HepG2 (cell line): ENCODE data around the gene PRKCI. TPM values are rescaled to one million over a fixed set of nuclear protein-coding genes. Genes with fewer than 3 reads are reported as not detected.

Source experiments
- ATAC-seq: fragments of 200-7000 bp; cut with Tn5 transposase; 3 replicates; pipeline ENCODE4 v1.9.1; 2020; ENCODE audit warnings: mild to moderate bottlenecking, moderate library complexity
- BruUV-seq: library from RNA; stranded (reverse); fragments of 400-500 nt; replicated peaks from 2 replicates; lab custom pipeline; 2021; lab: Mats Ljungman, UMichigan
- CTCF ChIA-PET: fragments of 300-600 bp; formaldehyde crosslinking; extraction: SDS; loops from one replicate; lab custom pipeline; 2021; ENCODE audit warnings: low total read pairs, inconsistent platforms, low intra/inter-chr PET ratio; lab: Yijun Ruan, JAX
- POLR2A ChIA-PET: fragments of 350-600 bp; sonication (Branson Sonifier 250); formaldehyde crosslinking; loops from one replicate; lab custom pipeline; 2020; ENCODE audit warnings: antibody characterized with exemption, inconsistent platforms; lab: Yijun Ruan, JAX
- DNase-seq: peaks from one replicate; pipeline ENCODE4 v3.0.0-alpha.2; 2015; ENCODE audit warnings: low spot score
- FAIRE-seq: peaks from 3 replicates; lab custom pipeline; 2011; peaks lifted over from hg19 to GRCh38; lab: Jason Lieb, UNC
- H2AFZ ChIP-seq: one replicate; pipeline ENCODE4 v1.6.1; 2011; ENCODE audit warnings: low read length, inconsistent platforms
- H3K27ac ChIP-seq: fragments of 300-600 bp; 3 replicates; pipeline ENCODE4 v1.8.0; 2011; ENCODE audit warnings: mixed run types, mild to moderate bottlenecking, mixed read lengths, low read length, inconsistent platforms; ENCODE audit not compliant: insufficient read depth; ENCODE audit errors: extremely low read length
- H3K27me3 ChIP-seq, 2 experiments: fragments of 200-600 bp in 1 of 2; 2 replicates in 1 of 2; 3 replicates in 1 of 2; pipeline versions ENCODE4 v1.6.0 to v1.8.0; 2011; ENCODE audit warnings: low read length in 2 of 2, mild to moderate bottlenecking in 2 of 2, moderate library complexity in 2 of 2, inconsistent platforms in 1 of 2; ENCODE audit not compliant: insufficient read depth in 2 of 2, control insufficient read depth in 1 of 2
- H3K36me3 ChIP-seq, 2 experiments: fragments of 200-600 bp in 1 of 2; replicated peaks in 1 of 2; 2 replicates in 1 of 2; 3 replicates in 1 of 2; pipeline versions ENCODE4 v1.5.1 to v1.8.0; 2011; ENCODE audit warnings: low read length in 2 of 2, inconsistent platforms in 1 of 2; ENCODE audit not compliant: insufficient read depth in 2 of 2, control insufficient read depth in 1 of 2
- H3K4me1 ChIP-seq: 2 replicates; pipeline ENCODE4 v1.5.1; 2012; ENCODE audit warnings: low read length, inconsistent platforms; ENCODE audit not compliant: insufficient read depth
- H3K4me2 ChIP-seq: 2 replicates; pipeline ENCODE4 v1.6.0; 2011; ENCODE audit warnings: low read depth, low read length, inconsistent platforms
- H3K4me3 ChIP-seq, 3 experiments: fragments of 200-600 bp in 1 of 3; sonication (generic), shearing (Covaris generic) in 1 of 3; replicated peaks in 1 of 3; 2 replicates each; pipeline ENCODE4 v1.5.1; 2011 to 2016; ENCODE audit warnings: low read length in 3 of 3, inconsistent platforms in 2 of 3, low read depth in 2 of 3, mild to moderate bottlenecking in 2 of 3, control low read depth in 1 of 3, mixed read lengths in 1 of 3; ENCODE audit not compliant: insufficient read depth in 1 of 3
- H3K79me2 ChIP-seq: one replicate; pipeline ENCODE4 v1.6.1; 2011; ENCODE audit warnings: low read length, inconsistent platforms; ENCODE audit not compliant: insufficient read depth
- H3K9ac ChIP-seq: 2 replicates; pipeline ENCODE4 v1.6.0; 2011; ENCODE audit warnings: mild to moderate bottlenecking, low read depth, low read length, inconsistent platforms; ENCODE audit not compliant: insufficient read depth
- H3K9me3 ChIP-seq: 2 replicates; pipeline ENCODE4 v1.5.1; 2012; ENCODE audit warnings: mild to moderate bottlenecking, low read length
- H4K20me1 ChIP-seq: 2 replicates; pipeline ENCODE4 v1.6.0; 2011; ENCODE audit warnings: inconsistent platforms, mild to moderate bottlenecking, low read length, moderate library complexity; ENCODE audit not compliant: insufficient read depth
- CAMTA2 ChIP-seq: sonication (generic); formaldehyde crosslinking; IDR thresholded peaks from 2 replicates; pipeline ENCODE4 v1.4.0; 2020; ENCODE audit warnings: mild to moderate bottlenecking, missing genetic modification reagents, borderline replicate concordance
- FOXO1 ChIP-seq: sonication (generic); formaldehyde crosslinking; IDR thresholded peaks from 2 replicates; pipeline ENCODE4 v1.4.0; 2020; ENCODE audit warnings: missing genetic modification reagents
- GABPB1 ChIP-seq: IDR thresholded peaks from 2 replicates; pipeline ENCODE4 v1.6.1; 2016; ENCODE audit warnings: mild to moderate bottlenecking, missing genetic modification reagents, moderate library complexity, missing compliant biosample characterization
- GLI4 ChIP-seq: sonication (generic); formaldehyde crosslinking; IDR thresholded peaks from 2 replicates; pipeline ENCODE4 v1.5.1; 2020; ENCODE audit warnings: missing genetic modification reagents, mild to moderate bottlenecking, moderate library complexity, borderline replicate concordance
- HDAC2 ChIP-seq: sonication (generic); formaldehyde crosslinking; IDR thresholded peaks from 2 replicates; pipeline ENCODE4 v1.4.0; 2020; ENCODE audit warnings: missing genetic modification reagents
- RFX3 ChIP-seq: IDR thresholded peaks from 2 replicates; pipeline ENCODE4 v1.6.1; 2016; ENCODE audit warnings: missing biosample characterization, missing genetic modification reagents
- SRY ChIP-seq: sonication (generic); formaldehyde crosslinking; IDR thresholded peaks from 2 replicates; pipeline ENCODE4 v1.8.0; 2022; ENCODE audit warnings: mild to moderate bottlenecking, missing genetic modification reagents
- ZBTB21 ChIP-seq: sonication (generic); formaldehyde crosslinking; IDR thresholded peaks from 2 replicates; pipeline ENCODE4 v1.4.0; 2020; ENCODE audit warnings: missing genetic modification reagents
- ZFP1 ChIP-seq: IDR thresholded peaks from 2 replicates; pipeline ENCODE4 v1.6.1; 2016
- ZFP90 ChIP-seq: sonication (generic); formaldehyde crosslinking; IDR thresholded peaks from 2 replicates; pipeline ENCODE4 v1.8.0; 2022; ENCODE audit warnings: missing genetic modification reagents, mild to moderate bottlenecking, inconsistent platforms, borderline replicate concordance
- ZNF20 ChIP-seq: sonication (generic); formaldehyde crosslinking; IDR thresholded peaks from 2 replicates; pipeline ENCODE4 v1.4.0; 2020; ENCODE audit warnings: mild to moderate bottlenecking, moderate library complexity, missing genetic modification reagents
- ZNF354B ChIP-seq: sonication (generic); formaldehyde crosslinking; IDR thresholded peaks from 2 replicates; pipeline ENCODE4 v1.8.0; 2022; ENCODE audit warnings: mild to moderate bottlenecking, missing genetic modification reagents
- ZNF530 ChIP-seq: sonication (generic); formaldehyde crosslinking; IDR thresholded peaks from 2 replicates; pipeline ENCODE4 v1.5.0; 2020; ENCODE audit warnings: low read depth, mild to moderate bottlenecking, missing genetic modification reagents
- ZNF772 ChIP-seq: sonication (generic); formaldehyde crosslinking; IDR thresholded peaks from 2 replicates; pipeline ENCODE4 v1.5.0; 2020; ENCODE audit warnings: mild to moderate bottlenecking, missing genetic modification reagents
- WGBS: methylation state at CpG from one replicate; pipeline ENCODE4 v1.1.6; 2017; ENCODE audit warnings: low lambda C conversion rate; 5-methylcytosine and 5-hydroxymethylcytosine counted together
- in situ Hi-C: cut with HindIII; loops from 2 replicates; pipeline ENCODE4 v1.10.0; 2017; ENCODE audit warnings: low pct_unique_long_range_greater_than_20kb; ENCODE audit not compliant: extremely low pct_ligation_motif_present
- intact Hi-C: fragments of 100-400 bp; cut with micrococcal nuclease; formaldehyde crosslinking; loops from one replicate; pipeline ENCODE4 v1.10.0; 2022; ENCODE audit not compliant: unreplicated experiment
- polyA plus RNA-seq, 8 experiments: library from polyadenylated mRNA; depleted of rRNA in 3 of 8; stranded (reverse) in 7 of 8; unstranded in 1 of 8; fragments of >200 nt; fragmentation: Illumina TruSeq in 4 of 8; extraction: Trizol in 4 of 8; gene quantifications; 2 replicates each; pipeline versions ENCODE4 v1.2.1 to v1.2.3, GENCODE V29; 2011 to 2016; ENCODE audit warnings: low read depth in 4 of 8, missing spikeins in 1 of 8, mixed read lengths in 1 of 8; ENCODE audit not compliant: insufficient read depth in 1 of 8
- total RNA-seq, 5 experiments: library from RNA; depleted of rRNA; stranded (reverse); fragments of >200 nt; fragmentation: Illumina TruSeq; extraction: Trizol; gene quantifications; 2 replicates each; pipeline ENCODE4 v1.2.3, GENCODE V29; 2016; ENCODE audit warnings: low read depth in 1 of 5
- TF ChIP-seq, protein P1 (sequence below): sonication (generic); formaldehyde crosslinking; IDR thresholded peaks from 2 replicates; pipeline ENCODE4 v1.4.0; 2020; ENCODE audit warnings: mild to moderate bottlenecking, missing genetic modification reagents, borderline replicate concordance
- TF ChIP-seq, protein P2 (sequence below): sonication (generic); formaldehyde crosslinking; IDR thresholded peaks from 2 replicates; pipeline ENCODE4 v1.4.0; 2020; ENCODE audit warnings: missing genetic modification reagents
- TF ChIP-seq, protein P3 (sequence below): sonication (generic); formaldehyde crosslinking; IDR thresholded peaks from 2 replicates; pipeline ENCODE4 v1.5.1; 2020; ENCODE audit warnings: missing genetic modification reagents, mild to moderate bottlenecking, borderline replicate concordance
- TF ChIP-seq, protein P4 (sequence below): IDR thresholded peaks from 2 replicates; pipeline ENCODE4 v1.6.1; 2016; ENCODE audit warnings: missing genetic modification reagents, missing compliant biosample characterization

The PRKCI gene
- total and polyA plus RNA-seq, 2 of the 13 experiments (the other 11 are each of a cell fraction or from before 2014, with no cell fraction given) = 17.2 to 30.4 TPM

DNA sequence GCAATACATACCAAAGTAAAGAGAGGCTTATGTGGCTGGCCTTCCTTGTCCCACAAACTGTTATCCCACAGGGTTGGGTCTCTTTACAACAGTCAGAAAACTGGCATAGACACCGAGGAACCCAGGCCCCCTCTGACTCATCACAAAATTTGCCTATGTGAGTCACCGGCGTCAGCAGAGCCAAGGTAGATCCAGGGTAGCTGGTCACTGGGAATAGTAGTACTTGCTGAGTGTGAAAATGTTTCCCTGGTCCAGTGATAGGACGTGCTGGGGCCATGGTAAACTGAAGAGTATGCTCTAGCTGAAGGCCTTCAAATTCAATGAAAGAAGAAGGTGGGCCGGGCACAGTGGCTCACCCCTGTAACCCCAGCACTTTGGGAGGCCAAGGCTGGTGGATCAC is 108.1 kb downstream of the PRKCI start (continued):
- TF ChIP-seq, protein P1, sequence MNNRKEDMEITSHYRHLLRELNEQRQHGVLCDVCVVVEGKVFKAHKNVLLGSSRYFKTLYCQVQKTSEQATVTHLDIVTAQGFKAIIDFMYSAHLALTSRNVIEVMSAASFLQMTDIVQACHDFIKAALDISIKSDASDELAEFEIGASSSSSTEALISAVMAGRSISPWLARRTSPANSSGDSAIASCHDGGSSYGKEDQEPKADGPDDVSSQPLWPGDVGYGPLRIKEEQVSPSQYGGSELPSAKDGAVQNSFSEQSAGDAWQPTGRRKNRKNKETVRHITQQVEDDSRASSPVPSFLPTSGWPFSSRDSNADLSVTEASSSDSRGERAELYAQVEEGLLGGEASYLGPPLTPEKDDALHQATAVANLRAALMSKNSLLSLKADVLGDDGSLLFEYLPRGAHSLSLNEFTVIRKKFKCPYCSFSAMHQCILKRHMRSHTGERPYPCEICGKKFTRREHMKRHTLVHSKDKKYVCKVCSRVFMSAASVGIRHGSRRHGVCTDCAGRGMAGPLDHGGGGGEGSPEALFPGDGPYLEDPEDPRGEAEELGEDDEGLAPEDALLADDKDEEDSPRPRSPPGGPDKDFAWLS = no peak
- no peak for TF ChIP-seq CAMTA2
- TF ChIP-seq, protein P2, sequence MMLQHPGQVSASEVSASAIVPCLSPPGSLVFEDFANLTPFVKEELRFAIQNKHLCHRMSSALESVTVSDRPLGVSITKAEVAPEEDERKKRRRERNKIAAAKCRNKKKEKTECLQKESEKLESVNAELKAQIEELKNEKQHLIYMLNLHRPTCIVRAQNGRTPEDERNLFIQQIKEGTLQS = peak; percentile 76
- TF ChIP-seq SRY = 0 out of 2 replicates have a peak, but pooled peaks have one; percentile 7
- TF ChIP-seq ZNF530 (CRISPR knock-in tag) = no peak
- no peak for TF ChIP-seq RFX3 (CRISPR knock-in tag)

DNA sequence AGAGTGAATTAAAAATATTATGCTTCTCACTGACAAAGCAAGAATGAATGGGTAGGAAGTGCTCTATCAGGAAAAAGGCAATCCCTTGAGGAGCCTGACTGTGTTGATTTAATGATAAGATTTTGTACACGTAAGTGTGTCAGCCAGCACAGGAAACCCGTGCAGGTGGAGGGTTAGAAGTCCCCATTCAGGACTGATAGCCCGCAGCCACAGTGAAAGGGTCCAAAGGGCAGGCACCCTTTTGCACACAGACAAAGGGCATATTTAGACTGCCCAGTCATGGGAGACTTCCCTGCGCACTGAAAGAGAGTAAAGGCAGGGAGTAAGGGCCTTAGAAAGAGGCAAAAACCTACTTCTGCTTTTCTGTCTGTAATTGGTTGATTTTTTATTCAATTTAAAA is 108.9 kb downstream of the PRKCI start:
- H2AFZ ChIP-seq = no peak overlapping the region
- DNase-seq (peak; percentile 95), ATAC-seq (peak; percentile 98), FAIRE-seq (peak; percentile 86)
- BruUV-seq = no TSS peak
- peak overlapping the region; percentile 64 for H3K4me2 ChIP-seq
- in situ Hi-C loops = no loop called here
- POLR2A ChIA-PET = interaction anchor here (1.6 kb wide), 1 partner anchor 26 kb away, joined by 8 read pairs; the partner anchor contains the start of gene SKIL
- no peaks in the 10 kb centered on the region for H3K27me3 ChIP-seq
- H3K27ac ChIP-seq = peak overlapping the region; percentile 82
- CTCF ChIA-PET = no interaction called here
- H3K4me1 ChIP-seq = peaks cover 34% of the 10 kb centered on the region
- no peaks in the 10 kb centered on the region for H3K36me3 ChIP-seq
- no peaks in the 10 kb centered on the region for H3K9me3 ChIP-seq
- H3K4me3 ChIP-seq = peak overlapping the region in 1 of 3 experiments; percentile 2; a peak in 2 of 6 replicates
- H4K20me1 ChIP-seq = no peaks in the 10 kb centered on the region
- WGBS = 0% methylated on average over 4 of the region's 4 CpGs
- no peaks in the 10 kb centered on the region for H3K79me2 ChIP-seq
- intact Hi-C loops = loop anchor here (1.0 kb wide), 2 partner anchors 21 to 25 kb away; no protein-coding TSS in a partner anchor
- H3K9ac ChIP-seq = peak overlapping the region; percentile 42
- TF ChIP-seq ZNF20 (CRISPR knock-in tag) (no peak), ZFP90 (CRISPR knock-in tag) (no peak), FOXO1 (CRISPR knock-in tag) (peak; percentile 68), HDAC2 (peak; percentile 93), ZBTB21 (CRISPR knock-in tag) (peak; percentile 26; the same call in 1 of the 2 replicates), ZNF354B (CRISPR knock-in tag) (no peak), ZFP1 (CRISPR knock-in tag) (0 out of 2 replicates have a peak, but pooled peaks have one; percentile 62), GLI4 (CRISPR knock-in tag) (no peak), ZNF772 (peak; percentile 86; the same call in 1 of the 2 replicates), GABPB1 (CRISPR knock-in tag) (peak; percentile 27; the same call in 1 of the 2 replicates)
- TF ChIP-seq, protein P3, sequence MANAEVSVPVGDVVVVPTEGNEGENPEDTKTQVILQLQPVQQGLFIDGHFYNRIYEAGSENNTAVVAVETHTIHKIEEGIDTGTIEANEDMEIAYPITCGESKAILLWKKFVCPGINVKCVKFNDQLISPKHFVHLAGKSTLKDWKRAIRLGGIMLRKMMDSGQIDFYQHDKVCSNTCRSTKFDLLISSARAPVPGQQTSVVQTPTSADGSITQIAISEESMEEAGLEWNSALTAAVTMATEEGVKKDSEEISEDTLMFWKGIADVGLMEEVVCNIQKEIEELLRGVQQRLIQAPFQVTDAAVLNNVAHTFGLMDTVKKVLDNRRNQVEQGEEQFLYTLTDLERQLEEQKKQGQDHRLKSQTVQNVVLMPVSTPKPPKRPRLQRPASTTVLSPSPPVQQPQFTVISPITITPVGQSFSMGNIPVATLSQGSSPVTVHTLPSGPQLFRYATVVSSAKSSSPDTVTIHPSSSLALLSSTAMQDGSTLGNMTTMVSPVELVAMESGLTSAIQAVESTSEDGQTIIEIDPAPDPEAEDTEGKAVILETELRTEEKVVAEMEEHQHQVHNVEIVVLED = peak; percentile 24; the same call in 1 of the 2 replicates
- TF ChIP-seq, protein P4, sequence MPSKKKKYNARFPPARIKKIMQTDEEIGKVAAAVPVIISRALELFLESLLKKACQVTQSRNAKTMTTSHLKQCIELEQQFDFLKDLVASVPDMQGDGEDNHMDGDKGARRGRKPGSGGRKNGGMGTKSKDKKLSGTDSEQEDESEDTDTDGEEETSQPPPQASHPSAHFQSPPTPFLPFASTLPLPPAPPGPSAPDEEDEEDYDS = no peak
